HUES64 (cell line): Measurements from ENCODE around the gene LIMS1. TPM values are rescaled to one million over a fixed set of nuclear protein-coding genes. Genes with fewer than 3 reads are reported as not detected.
A peak's percentile ranks its signal among the peaks of the same experiment; 100 is the strongest.
"Not testable (repeated sequence)": the region's sequence is repeated elsewhere in the genome, so short reads cannot be mapped to it uniquely, and the experiment has no call there.

Source experiments
- H3K27ac ChIP-seq: 2 replicates; pipeline ENCODE4 v1.7.0; 2013; ENCODE audit warnings: low read depth, low read length, inconsistent platforms
- H3K27me3 ChIP-seq: 2 replicates; pipeline ENCODE4 v1.6.1; 2013; ENCODE audit warnings: mild to moderate bottlenecking, low read length; ENCODE audit not compliant: insufficient read depth
- H3K36me3 ChIP-seq: 2 replicates; pipeline ENCODE4 v1.6.1; 2013; ENCODE audit warnings: mild to moderate bottlenecking, low read length; ENCODE audit not compliant: insufficient read depth
- H3K4me1 ChIP-seq: 2 replicates; pipeline ENCODE4 v1.6.1; 2013; ENCODE audit warnings: mild to moderate bottlenecking, low read length, moderate library complexity; ENCODE audit not compliant: insufficient read depth
- H3K4me3 ChIP-seq: 2 replicates; pipeline ENCODE4 v1.5.1; 2013; ENCODE audit warnings: mild to moderate bottlenecking, low read length, moderate library complexity
- H3K9ac ChIP-seq: 2 replicates; pipeline ENCODE4 v1.6.1; 2013; ENCODE audit warnings: mild to moderate bottlenecking, low read depth, low read length
- H3K9me3 ChIP-seq: 2 replicates; pipeline ENCODE4 v1.6.1; 2013; ENCODE audit warnings: low read depth, low read length; ENCODE audit not compliant: insufficient read depth
- WGBS: fragments of 150-250, 120-280 bp; methylation state at CpG from one replicate; pipeline ENCODE4 v1.1.7; 2013; ENCODE audit warnings: missing lambda C conversion rate; 5-methylcytosine and 5-hydroxymethylcytosine counted together
- polyA plus RNA-seq, 2 experiments: library from polyadenylated mRNA; stranded (reverse); fragments of 50-300 nt; gene quantifications; one replicate each; pipeline ENCODE4 v1.2.3, GENCODE V29; 2013

The LIMS1 gene, protein sequence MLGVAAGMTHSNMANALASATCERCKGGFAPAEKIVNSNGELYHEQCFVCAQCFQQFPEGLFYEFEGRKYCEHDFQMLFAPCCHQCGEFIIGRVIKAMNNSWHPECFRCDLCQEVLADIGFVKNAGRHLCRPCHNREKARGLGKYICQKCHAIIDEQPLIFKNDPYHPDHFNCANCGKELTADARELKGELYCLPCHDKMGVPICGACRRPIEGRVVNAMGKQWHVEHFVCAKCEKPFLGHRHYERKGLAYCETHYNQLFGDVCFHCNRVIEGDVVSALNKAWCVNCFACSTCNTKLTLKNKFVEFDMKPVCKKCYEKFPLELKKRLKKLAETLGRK
- 21.9 TPM for polyA plus RNA-seq (2013, experiment 1 of 2)
- 24.9 TPM for polyA plus RNA-seq (2013, experiment 2 of 2)

GRCh38 chr2:108533832-108534583 is at the start of gene LIMS1:
TSS of gene LIMS1 (plus strand) at chr2:108534470. CDS start at chr2:108534563, 93 bp downstream.
- peaks cover 18% of the 10 kb centered on the region for H3K4me1 ChIP-seq
- H3K27me3 ChIP-seq: peaks cover 18% of the 10 kb centered on the region
- H3K36me3 ChIP-seq: no peaks in the 10 kb centered on the region
- peak within 1 kb of the TSS; percentile 97 for H3K9ac ChIP-seq
- H3K9me3 ChIP-seq: no peaks in the 10 kb centered on the region
- H3K27ac ChIP-seq: peak within 1 kb of the TSS; percentile 96
- H3K4me3 ChIP-seq: peak within 1 kb of the TSS; percentile 92
- whole genome bisulfite sequencing: under 1% methylated on average over 71 of the region's 87 CpGs

DNA sequence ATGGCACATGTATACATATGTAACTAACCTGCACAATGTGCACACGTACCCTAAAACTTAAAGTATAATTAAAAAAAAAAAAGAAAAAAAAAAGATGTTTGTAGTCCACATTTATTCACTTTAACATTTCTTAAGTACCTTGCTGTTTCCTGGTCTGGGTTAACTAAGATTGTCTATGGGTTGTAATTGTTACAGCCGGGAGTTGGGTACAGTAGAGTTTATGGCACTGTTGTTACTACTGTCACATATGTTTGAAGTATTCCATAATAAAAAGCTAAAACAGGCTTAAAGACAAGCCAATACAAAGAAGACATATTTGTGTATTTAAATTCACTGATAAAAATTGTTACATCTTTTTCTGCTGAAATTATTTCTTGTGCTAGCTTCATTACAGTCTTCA is 49.0 kb upstream of the LIMS1 start:
- Histone ChIP-seq H3K9ac (no peak overlapping the region), H3K27ac (no peak overlapping the region), H3K36me3 (peaks cover 92% of the 10 kb centered on the region), H3K27me3 (no peaks in the 10 kb centered on the region), H3K4me1 (no peaks in the 10 kb centered on the region), H3K9me3 (peaks cover 6% of the 10 kb centered on the region; the same call in 1 of the 2 replicates), H3K4me3 (no peak overlapping the region)
- WGBS: 100% methylated on average over 1 of the region's 2 CpGs

- H3K4me3 ChIP-seq: no peak overlapping the region
- H3K9ac ChIP-seq: no peak overlapping the region
- no peaks in the 10 kb centered on the region for H3K9me3 ChIP-seq
- no peaks in the 10 kb centered on the region for H3K4me1 ChIP-seq
- H3K36me3 ChIP-seq: peaks cover 95% of the 10 kb centered on the region
- no peak overlapping the region for H3K27ac ChIP-seq
- no peaks in the 10 kb centered on the region for H3K27me3 ChIP-seq
Observed at GRCh38 chr2:108490506-108491122, 43.7 kb upstream of the LIMS1 start.

GRCh38 chr2:108491848-108492247 is 42.4 kb upstream of the LIMS1 start:
- Histone ChIP-seq H3K9me3 (no peaks in the 10 kb centered on the region), H3K36me3 (peaks cover 87% of the 10 kb centered on the region), H3K9ac (no peak overlapping the region), H3K4me1 (no peaks in the 10 kb centered on the region), H3K4me3 (no peak overlapping the region), H3K27me3 (no peaks in the 10 kb centered on the region), H3K27ac (no peak overlapping the region)

DNA sequence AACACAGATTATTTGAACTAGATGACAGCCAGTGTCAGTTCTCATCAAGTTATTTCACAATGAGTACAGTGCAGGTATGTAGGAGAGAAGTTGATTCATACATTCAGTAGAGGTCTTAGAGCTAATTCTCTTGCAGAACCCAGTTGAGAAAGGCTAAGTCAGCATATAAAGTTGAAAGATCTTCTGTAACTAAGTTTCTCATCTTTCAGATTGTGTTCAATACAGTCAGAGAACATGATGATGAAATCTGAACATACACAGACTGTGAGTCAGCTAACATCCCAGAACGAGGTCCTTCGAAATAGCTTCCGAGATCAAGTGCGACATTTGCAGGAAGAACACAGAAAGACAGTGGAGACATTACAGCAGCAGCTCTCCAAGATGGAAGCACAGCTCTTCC is 41.9 kb upstream of the LIMS1 start:
- WGBS: 96% methylated on average over 4 of the region's 4 CpGs

GRCh38 chr2:108496167-108496566 is 38.1 kb upstream of the LIMS1 start:
- H3K4me3 ChIP-seq, H3K4me1 ChIP-seq, H3K27me3 ChIP-seq, H3K9me3 ChIP-seq, H3K9ac ChIP-seq, H3K27ac ChIP-seq: not testable (repeated sequence)
- peaks cover 64% of the 10 kb centered on the region for H3K36me3 ChIP-seq
- 94% methylated on average over 1 of the region's 3 CpGs for WGBS

More for the DNA sequence above, 41.9 kb upstream of the LIMS1 start:
- Histone ChIP-seq H3K27me3 (no peaks in the 10 kb centered on the region), H3K4me1 (no peaks in the 10 kb centered on the region), H3K36me3 (peaks cover 87% of the 10 kb centered on the region), H3K27ac (no peak overlapping the region), H3K9me3 (no peaks in the 10 kb centered on the region), H3K4me3 (no peak overlapping the region), H3K9ac (no peak overlapping the region)

DNA sequence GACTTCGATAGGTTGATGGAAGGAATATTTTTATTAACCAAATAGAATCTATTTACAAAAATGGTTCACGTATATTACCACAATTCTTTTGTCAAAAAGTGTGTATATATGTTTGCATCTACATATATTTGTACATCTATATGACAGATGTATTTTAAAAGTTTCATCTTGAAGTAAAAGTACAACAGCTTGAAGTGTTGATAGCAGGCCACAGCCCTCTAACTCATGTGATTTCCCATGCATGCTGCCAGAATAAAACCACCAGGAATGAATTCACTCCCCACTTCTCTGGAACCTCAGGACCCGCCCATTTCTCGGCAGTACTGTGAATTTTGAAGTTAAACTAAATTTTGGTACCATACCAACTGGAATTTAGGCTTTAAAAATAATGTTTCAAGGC is 26.6 kb upstream of the LIMS1 start:
- peaks cover 27% of the 10 kb centered on the region for H3K36me3 ChIP-seq
- H3K9me3 ChIP-seq, H3K27ac ChIP-seq, H3K4me1 ChIP-seq, H3K4me3 ChIP-seq, H3K9ac ChIP-seq, H3K27me3 ChIP-seq: not testable (repeated sequence)
- no CpG with 5 or more reads among the region's 4 CpGs for WGBS

DNA sequence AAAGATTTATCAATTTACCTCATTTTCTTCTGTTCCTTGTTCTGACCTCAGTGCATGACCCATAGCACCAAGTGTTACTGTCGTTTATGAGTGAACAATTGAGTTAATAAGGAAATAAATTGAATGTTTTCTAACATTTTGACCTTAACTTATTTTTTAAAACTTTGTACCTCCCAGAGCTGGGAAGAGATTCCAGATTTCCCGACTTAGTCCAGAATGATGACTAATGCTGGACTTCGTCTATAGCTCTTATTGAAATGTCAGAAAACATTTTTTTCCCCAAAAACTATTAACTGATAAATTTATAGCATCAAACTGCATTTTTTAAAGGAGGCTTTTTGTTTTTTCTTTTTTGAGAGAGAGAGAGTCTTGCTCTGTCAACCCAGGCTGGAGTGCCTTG is 21.8 kb upstream of the LIMS1 start:
- H3K27me3 ChIP-seq, H3K9me3 ChIP-seq, H3K4me3 ChIP-seq, H3K36me3 ChIP-seq, H3K9ac ChIP-seq, H3K4me1 ChIP-seq, H3K27ac ChIP-seq: not testable (repeated sequence)
- WGBS: 100% methylated on average over 2 of the region's 3 CpGs

DNA sequence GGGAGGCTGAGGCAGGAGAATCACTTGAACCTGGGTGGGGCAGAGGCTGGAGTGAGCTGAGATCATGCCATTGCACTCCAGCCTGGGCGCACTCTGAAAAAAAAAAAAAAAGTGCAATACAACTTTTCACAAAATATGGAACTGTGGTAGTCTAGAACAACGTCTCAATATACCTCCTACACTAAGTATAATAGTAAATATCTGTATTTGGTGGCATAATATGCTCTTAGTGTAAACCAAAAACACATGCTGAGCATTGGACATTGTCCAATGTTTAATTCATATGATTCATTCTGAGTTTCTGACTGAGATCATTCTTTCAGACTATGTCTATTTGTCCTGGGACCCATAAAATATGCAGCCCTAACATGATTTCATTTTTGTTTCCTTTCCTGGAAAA is 19.8 kb upstream of the LIMS1 start:
- H3K9ac ChIP-seq, H3K9me3 ChIP-seq, H3K36me3 ChIP-seq, H3K27me3 ChIP-seq, H3K27ac ChIP-seq, H3K4me1 ChIP-seq, H3K4me3 ChIP-seq: not testable (repeated sequence)
- 100% methylated on average over 1 of the region's 2 CpGs for WGBS

DNA sequence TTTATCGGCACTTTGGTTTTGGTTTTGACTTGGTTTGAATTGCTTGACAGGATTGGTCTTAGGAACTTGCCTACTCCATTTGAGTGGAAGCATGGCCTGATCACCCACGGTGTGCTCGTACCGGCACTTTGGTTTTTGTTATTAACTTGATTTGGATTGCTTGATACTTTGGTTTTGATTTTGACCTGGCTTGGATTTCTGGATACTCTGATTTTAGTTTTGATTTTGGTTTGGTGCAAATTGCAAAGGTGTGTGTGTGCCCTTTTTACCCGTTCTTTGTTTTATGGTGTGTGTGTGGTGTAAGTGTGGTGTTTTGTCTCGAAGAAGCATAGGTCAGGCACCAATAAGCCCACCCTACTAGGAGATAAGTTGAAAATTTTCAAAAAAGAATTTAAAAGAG is 9.6 kb upstream of the LIMS1 start:
- H3K9ac ChIP-seq, H3K27me3 ChIP-seq, H3K4me1 ChIP-seq, H3K36me3 ChIP-seq, H3K9me3 ChIP-seq, H3K4me3 ChIP-seq, H3K27ac ChIP-seq: not testable (repeated sequence)
- 96% methylated on average over 4 of the region's 6 CpGs for WGBS

- H3K4me1 ChIP-seq, H3K27me3 ChIP-seq, H3K27ac ChIP-seq, H3K4me3 ChIP-seq, H3K9me3 ChIP-seq, H3K36me3 ChIP-seq, H3K9ac ChIP-seq: not testable (repeated sequence)
Observed at GRCh38 chr2:108525258-108525657, 9.0 kb upstream of the LIMS1 start.
